ENCODE results near the gene FNDC3B. TPM values are rescaled to one million over a fixed set of nuclear protein-coding genes. Genes with fewer than 3 reads are reported as not detected.
A peak's percentile ranks its signal among the peaks of the same experiment; 100 is the strongest.

FNDC3B gene
- total RNA-seq, 1 donor = 221 TPM

DNA sequence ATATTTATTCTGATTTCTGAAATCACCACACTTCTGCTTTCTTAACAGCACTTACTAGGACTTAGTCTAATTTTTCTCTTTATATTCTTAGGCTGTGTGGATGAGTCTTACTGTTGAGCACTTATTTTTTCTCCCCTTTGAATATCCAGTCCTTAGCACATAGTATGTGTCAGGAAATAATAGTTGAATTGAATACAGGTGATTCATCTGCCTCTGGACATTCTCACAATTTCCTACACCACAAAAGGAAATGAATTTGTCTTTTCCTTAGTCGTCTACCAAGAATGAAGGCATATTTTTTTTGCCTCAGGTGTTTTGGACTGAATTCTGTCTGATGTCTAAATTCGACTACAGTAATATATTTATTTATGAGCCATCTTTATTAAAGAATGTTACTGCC is 204.6 kb downstream of the FNDC3B start:
- H3K4me3 ChIP-seq (ENCODE audit: low read depth, low read length) = no peak overlapping the region
- TF ChIP-seq, protein P1, sequence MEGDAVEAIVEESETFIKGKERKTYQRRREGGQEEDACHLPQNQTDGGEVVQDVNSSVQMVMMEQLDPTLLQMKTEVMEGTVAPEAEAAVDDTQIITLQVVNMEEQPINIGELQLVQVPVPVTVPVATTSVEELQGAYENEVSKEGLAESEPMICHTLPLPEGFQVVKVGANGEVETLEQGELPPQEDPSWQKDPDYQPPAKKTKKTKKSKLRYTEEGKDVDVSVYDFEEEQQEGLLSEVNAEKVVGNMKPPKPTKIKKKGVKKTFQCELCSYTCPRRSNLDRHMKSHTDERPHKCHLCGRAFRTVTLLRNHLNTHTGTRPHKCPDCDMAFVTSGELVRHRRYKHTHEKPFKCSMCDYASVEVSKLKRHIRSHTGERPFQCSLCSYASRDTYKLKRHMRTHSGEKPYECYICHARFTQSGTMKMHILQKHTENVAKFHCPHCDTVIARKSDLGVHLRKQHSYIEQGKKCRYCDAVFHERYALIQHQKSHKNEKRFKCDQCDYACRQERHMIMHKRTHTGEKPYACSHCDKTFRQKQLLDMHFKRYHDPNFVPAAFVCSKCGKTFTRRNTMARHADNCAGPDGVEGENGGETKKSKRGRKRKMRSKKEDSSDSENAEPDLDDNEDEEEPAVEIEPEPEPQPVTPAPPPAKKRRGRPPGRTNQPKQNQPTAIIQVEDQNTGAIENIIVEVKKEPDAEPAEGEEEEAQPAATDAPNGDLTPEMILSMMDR (IDR thresholded peaks at IDR 0.05; ENCODE audit: insufficient read depth, low read depth, low read length) = no peak
- DNase-seq (ENCODE audit: low read depth) = no peak

DNA sequence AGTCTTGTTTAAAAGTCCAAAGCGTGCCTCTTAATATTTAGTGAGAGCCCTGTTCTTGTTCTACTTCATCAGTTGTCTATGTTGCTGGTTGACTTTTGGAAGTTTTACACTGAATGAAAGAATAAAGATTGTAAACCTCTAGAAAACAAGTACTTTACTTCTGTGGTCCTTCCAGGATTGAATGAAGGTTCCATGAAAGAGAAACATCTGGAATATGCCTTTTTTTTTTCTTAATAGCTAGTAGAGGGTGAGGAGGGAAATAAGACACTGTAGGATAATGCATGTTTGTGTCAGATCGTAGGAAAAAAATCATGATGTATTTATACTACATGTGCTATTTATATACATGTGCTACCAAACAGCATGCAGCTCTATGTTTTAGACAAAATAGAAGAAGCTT is 205.9 kb downstream of the FNDC3B start:
- TF ChIP-seq, protein P1 (IDR thresholded peaks at IDR 0.05; ENCODE audit: insufficient read depth, low read depth, low read length) = no peak
- DNase-seq (ENCODE audit: low read depth) = no peak

DNA sequence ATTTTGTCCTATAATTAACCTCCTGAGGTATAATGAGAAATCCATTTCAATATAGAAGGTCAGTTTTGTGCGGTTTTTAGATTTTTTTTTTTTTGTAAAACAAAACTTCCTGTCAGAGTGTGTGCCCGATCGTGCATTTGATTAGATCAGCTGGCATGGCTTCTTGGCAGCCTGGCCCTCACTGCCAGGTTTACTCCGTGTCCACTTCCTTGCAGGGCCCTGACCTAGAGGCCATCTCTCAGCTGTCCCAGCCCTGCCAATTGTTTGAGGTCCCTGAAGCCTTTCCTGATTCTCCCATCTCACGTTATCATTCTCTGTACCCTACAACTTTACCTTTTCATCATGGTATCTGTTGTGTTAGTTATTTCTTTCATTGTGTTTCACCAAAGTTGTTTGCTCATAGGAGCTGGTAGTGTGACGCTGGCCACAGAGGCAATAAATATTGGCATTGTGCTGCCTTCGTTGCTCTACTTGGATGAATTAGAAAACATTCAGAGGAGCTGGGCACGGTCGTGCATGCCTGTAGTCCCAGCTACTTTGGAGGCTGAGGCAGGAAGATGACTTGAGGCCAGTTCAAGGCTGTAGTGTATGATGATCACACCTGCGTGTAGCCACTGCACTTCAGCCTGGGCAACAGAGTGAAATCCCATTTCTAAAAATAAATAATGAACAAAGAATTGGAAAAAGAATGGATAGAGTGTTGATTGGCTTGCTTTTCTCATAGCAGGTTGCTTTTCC is 206.9 kb downstream of the FNDC3B start:
- TF ChIP-seq, protein P1 (IDR thresholded peaks at IDR 0.05; ENCODE audit: insufficient read depth, low read depth, low read length) = no peak
- no peak for DNase-seq (ENCODE audit: low read depth)

More for the DNA sequence above, 205.9 kb downstream of the FNDC3B start:
- H3K4me3 ChIP-seq (ENCODE audit: low read depth, low read length) = no peak overlapping the region

DNA sequence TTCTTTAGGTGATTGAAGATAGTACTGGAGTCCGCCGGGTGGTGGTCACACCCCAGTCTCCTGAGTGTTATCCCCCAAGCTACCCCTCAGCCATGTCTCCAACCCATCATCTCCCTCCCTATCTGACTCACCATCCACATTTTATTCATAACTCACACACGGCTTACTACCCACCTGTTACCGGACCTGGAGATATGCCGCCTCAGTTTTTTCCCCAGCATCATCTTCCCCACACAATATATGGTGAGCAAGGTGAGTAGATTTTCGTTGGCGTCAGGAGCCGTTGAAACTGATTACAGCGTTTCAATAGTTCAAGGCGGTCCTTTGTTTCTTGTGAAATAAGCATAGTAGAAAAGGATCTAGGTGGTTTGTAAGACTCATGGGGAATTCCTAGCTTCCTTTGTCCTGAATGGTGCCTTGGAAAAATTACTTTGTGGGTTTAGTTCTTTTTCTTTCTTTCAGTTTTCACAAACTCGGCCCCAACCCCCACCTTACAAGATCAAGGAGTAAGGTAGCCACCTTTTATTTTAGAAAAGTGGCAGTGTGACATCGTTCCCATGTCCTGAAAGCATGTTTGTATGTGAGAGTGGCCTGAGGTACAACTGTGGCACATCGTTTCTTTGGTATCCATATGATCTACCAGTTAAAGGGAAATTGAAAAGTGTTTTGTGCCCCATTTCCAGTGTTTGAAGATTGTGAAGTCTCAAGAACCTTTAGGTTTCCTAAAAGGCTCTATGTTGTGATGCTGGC is 208.3 kb downstream of the FNDC3B start:
- no peak overlapping the region for H3K4me3 ChIP-seq (ENCODE audit: low read depth, low read length)
- TF ChIP-seq, protein P1 (IDR thresholded peaks at IDR 0.05; ENCODE audit: insufficient read depth, low read depth, low read length) = no peak
- no peak for DNase-seq (ENCODE audit: low read depth)

More for the DNA sequence above, 206.9 kb downstream of the FNDC3B start:
- H3K4me3 ChIP-seq (ENCODE audit: low read depth, low read length) = no peak overlapping the region

DNA sequence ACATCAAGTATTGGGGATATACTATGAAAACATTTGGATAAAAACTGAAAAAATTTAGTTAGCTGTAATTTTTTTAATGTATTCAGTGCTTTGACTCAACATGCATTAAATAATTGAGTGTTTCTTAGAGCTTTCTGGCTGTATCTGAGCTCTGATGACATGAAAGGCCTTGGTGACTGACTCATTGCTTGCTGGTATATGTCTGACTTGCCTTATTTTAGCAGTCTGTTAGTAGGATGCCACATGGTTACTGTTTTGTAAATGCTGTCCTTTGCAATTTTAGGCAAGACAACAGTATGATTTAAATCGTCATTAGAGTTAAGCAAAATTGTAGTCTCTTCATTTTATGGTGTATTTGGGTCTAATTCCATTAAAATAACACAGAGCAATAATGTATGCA is 209.7 kb downstream of the FNDC3B start:
- TF ChIP-seq, protein P1 (IDR thresholded peaks at IDR 0.05; ENCODE audit: insufficient read depth, low read depth, low read length) = no peak
- DNase-seq (ENCODE audit: low read depth) = peak; percentile 60
- H3K4me3 ChIP-seq (ENCODE audit: low read depth, low read length) = no peak overlapping the region

DNA sequence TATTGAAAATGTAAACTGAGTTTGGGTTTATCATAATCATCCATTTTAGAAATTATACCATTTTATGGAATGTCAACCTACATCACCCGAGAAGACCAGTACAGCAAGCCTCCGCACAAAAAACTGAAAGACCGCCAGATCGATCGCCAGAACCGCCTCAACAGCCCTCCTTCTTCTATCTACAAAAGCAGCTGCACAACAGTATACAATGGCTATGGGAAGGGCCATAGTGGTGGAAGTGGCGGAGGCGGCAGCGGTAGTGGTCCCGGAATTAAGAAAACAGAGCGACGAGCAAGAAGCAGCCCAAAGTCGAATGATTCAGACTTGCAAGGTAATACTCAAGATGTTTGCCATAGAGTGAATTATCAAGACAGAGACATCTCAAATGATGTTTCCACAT is 211.8 kb downstream of the FNDC3B start:
- no peak overlapping the region for H3K4me3 ChIP-seq (ENCODE audit: low read depth, low read length)
- TF ChIP-seq, protein P1 (IDR thresholded peaks at IDR 0.05; ENCODE audit: insufficient read depth, low read depth, low read length) = no peak
- DNase-seq (ENCODE audit: low read depth) = no peak
